Measurements from ENCODE around the gene HOXB5.

HOXB5 gene

GRCh38 chr17:48588528-48588927 lies 5.1 kb downstream of the HOXB5 start:
- Histone ChIP-seq H3K79me2 (ENCODE audit: insufficient read depth, low read length) (peaks cover 100% of the 10 kb centered on the region), H3K4me2 (ENCODE audit: low read depth, low read length, poor library complexity, severe bottlenecking) (peak overlapping the region; percentile 98), H3K36me3 (ENCODE audit: insufficient read depth, low read length) (peaks cover 30% of the 10 kb centered on the region), H3F3A (ENCODE audit: low read depth) (peaks cover 3% of the 10 kb centered on the region; the same call in 1 of the 2 replicates), H3K27me3 (ENCODE audit: insufficient read depth, low read length, poor library complexity, severe bottlenecking) (peaks cover 41% of the 10 kb centered on the region), H3K4me3 (ENCODE audit: low read length, poor library complexity, severe bottlenecking) (peak overlapping the region; percentile 89), H3K4me1 (ENCODE audit: insufficient read depth, low read length, poor library complexity, severe bottlenecking) (peaks cover 49% of the 10 kb centered on the region), H3K9ac (ENCODE audit: low read depth, low read length, poor library complexity, severe bottlenecking) (peak overlapping the region; percentile 100), H3K9me3 (ENCODE audit: insufficient read depth, low read depth, low read length) (no peaks in the 10 kb centered on the region), H3K9me2 (replicated peaks; ENCODE audit: low read depth, low read length) (no peaks in the 10 kb centered on the region), H2AFZ (ENCODE audit: low read length) (no peak overlapping the region), H4K20me1 (ENCODE audit: insufficient read depth, low read length, poor library complexity, severe bottlenecking) (peaks cover 94% of the 10 kb centered on the region)
- TF ChIP-seq EZH2phosphoT487 (IDR thresholded peaks at IDR 0.05; ENCODE audit: borderline replicate concordance) (no peak), CTCF (conservative IDR thresholded peaks at IDR 0.05; ENCODE audit: low read length) (no peak)

- Histone ChIP-seq H4K20me1 (ENCODE audit: insufficient read depth, low read length, poor library complexity, severe bottlenecking) (peaks cover 94% of the 10 kb centered on the region), H3K4me3 (ENCODE audit: low read length, poor library complexity, severe bottlenecking) (peak overlapping the region; percentile 89), H3K36me3 (ENCODE audit: insufficient read depth, low read length) (peaks cover 35% of the 10 kb centered on the region)
Measured at GRCh38 chr17:48588074-48588415, 5.5 kb downstream of the HOXB5 start.

GRCh38 chr17:48587276-48588073 lies 6.1 kb downstream of the HOXB5 start:
- no peaks in the 10 kb centered on the region for H3K9me2 ChIP-seq (replicated peaks; ENCODE audit: low read depth, low read length)
- H3K4me2 ChIP-seq (ENCODE audit: low read depth, low read length, poor library complexity, severe bottlenecking) = peak overlapping the region; percentile 98
- H3K9me3 ChIP-seq (ENCODE audit: insufficient read depth, low read depth, low read length) = no peaks in the 10 kb centered on the region
- H3K27me3 ChIP-seq (ENCODE audit: insufficient read depth, low read length, poor library complexity, severe bottlenecking) = peaks cover 43% of the 10 kb centered on the region
- H3K4me3 ChIP-seq (ENCODE audit: low read length, poor library complexity, severe bottlenecking) = peak overlapping the region; percentile 89
- peaks cover 56% of the 10 kb centered on the region for H3K4me1 ChIP-seq (ENCODE audit: insufficient read depth, low read length, poor library complexity, severe bottlenecking)
- TF ChIP-seq CTCF (conservative IDR thresholded peaks at IDR 0.05; ENCODE audit: low read length) (no peak), EZH2phosphoT487 (IDR thresholded peaks at IDR 0.05; ENCODE audit: borderline replicate concordance) (no peak)
- H3K9ac ChIP-seq (ENCODE audit: low read depth, low read length, poor library complexity, severe bottlenecking) = peak overlapping the region; percentile 100
- H2AFZ ChIP-seq (ENCODE audit: low read length) = no peak overlapping the region
- H3K36me3 ChIP-seq (ENCODE audit: insufficient read depth, low read length) = peaks cover 39% of the 10 kb centered on the region
- peaks cover 94% of the 10 kb centered on the region for H4K20me1 ChIP-seq (ENCODE audit: insufficient read depth, low read length, poor library complexity, severe bottlenecking)
- no peaks in the 10 kb centered on the region for H3F3A ChIP-seq (ENCODE audit: low read depth)
- peaks cover 100% of the 10 kb centered on the region for H3K79me2 ChIP-seq (ENCODE audit: insufficient read depth, low read length)

More at GRCh38 chr17:48588074-48588415, 5.5 kb downstream of the HOXB5 start:
- peaks cover 43% of the 10 kb centered on the region for H3K27me3 ChIP-seq (ENCODE audit: insufficient read depth, low read length, poor library complexity, severe bottlenecking)
- H3K9ac ChIP-seq (ENCODE audit: low read depth, low read length, poor library complexity, severe bottlenecking) = peak overlapping the region; percentile 100
- H2AFZ ChIP-seq (ENCODE audit: low read length) = no peak overlapping the region
- H3K9me3 ChIP-seq (ENCODE audit: insufficient read depth, low read depth, low read length) = no peaks in the 10 kb centered on the region
- H3F3A ChIP-seq (ENCODE audit: low read depth) = no peaks in the 10 kb centered on the region
- H3K4me1 ChIP-seq (ENCODE audit: insufficient read depth, low read length, poor library complexity, severe bottlenecking) = peaks cover 54% of the 10 kb centered on the region
- peak overlapping the region; percentile 98 for H3K4me2 ChIP-seq (ENCODE audit: low read depth, low read length, poor library complexity, severe bottlenecking)
- peaks cover 100% of the 10 kb centered on the region for H3K79me2 ChIP-seq (ENCODE audit: insufficient read depth, low read length)
- H3K9me2 ChIP-seq (replicated peaks; ENCODE audit: low read depth, low read length) = no peaks in the 10 kb centered on the region
- no peak for TF ChIP-seq CTCF (conservative IDR thresholded peaks at IDR 0.05; ENCODE audit: low read length)
- TF ChIP-seq EZH2phosphoT487 (IDR thresholded peaks at IDR 0.05; ENCODE audit: borderline replicate concordance) = no peak

All from Loucy (cell line).